Fibroblast of skin of right quadriceps (primary cell): ENCODE data around the gene RAI1.

Source experiments
- DNase-seq: peaks from one replicate; pipeline ENCODE4 v3.0.0-alpha.2; 2013

The RAI1 gene

GRCh38 chr17:17788967-17789366 lies 107.7 kb downstream of the RAI1 start:
- DNase-seq = no peak

DNA sequence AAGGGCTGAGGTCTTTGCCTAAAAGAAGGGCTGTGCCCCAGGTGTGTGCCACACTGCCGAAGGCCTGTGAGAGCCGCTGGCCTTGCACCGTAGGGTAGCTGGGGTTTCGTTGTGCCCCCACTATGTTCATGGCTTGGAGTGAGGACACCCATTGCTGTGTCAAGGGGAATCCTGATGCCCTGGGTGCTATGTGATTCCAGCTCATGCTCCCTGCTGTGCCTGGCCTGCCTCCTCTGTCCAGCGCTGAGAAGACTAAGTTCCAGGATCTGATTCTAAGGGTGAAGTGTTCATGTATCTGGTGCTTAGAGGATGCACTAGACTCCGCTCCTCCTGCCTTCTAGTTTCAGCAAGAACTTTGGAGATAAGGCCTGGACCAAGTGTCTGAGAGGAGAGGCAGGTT lies 108.2 kb downstream of the RAI1 start:
- DNase-seq = no peak

DNA sequence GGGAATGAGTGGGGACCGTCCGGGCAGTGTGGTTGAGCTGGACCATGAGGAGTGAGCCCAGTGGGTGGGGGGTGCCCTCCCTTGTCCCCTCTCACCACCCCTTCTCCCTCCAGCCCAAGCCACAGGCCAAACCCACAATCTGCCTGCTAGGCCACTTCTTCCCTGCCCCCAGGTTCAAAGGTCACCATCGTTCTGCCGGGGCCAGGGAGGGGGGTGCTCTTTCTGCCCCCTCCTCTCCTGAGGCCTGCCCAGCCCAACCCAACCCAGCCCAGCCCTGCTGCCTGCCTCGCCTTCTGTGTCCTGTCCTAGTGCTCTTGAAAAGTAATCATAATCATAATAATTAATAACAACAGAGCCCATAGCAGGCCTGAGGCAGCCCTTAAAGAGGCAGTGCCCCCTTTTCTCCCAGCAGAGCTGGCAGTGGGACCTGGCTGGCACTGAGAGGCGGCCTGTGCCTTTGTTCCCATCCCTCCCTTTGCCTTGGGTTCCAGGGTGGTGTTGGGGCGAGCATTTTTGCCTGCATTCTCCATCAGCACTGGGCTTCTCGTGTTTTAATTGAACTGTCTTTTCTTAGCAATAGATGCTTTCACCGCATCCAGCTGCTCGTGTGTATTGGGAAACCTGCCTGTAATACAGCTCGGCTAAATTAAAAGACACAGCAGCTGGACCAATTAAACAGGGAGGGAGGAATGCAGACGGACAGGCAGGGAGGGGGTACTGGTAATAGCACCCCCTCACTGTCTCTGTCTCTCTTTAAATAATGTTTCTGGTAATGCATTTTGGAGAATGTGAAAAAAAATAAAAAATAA lies 108.8 kb downstream of the RAI1 start:
- DNase-seq = no peak

- no peak for DNase-seq
Observed at GRCh38 chr17:17790637-17791464, 109.6 kb downstream of the RAI1 start.

DNA sequence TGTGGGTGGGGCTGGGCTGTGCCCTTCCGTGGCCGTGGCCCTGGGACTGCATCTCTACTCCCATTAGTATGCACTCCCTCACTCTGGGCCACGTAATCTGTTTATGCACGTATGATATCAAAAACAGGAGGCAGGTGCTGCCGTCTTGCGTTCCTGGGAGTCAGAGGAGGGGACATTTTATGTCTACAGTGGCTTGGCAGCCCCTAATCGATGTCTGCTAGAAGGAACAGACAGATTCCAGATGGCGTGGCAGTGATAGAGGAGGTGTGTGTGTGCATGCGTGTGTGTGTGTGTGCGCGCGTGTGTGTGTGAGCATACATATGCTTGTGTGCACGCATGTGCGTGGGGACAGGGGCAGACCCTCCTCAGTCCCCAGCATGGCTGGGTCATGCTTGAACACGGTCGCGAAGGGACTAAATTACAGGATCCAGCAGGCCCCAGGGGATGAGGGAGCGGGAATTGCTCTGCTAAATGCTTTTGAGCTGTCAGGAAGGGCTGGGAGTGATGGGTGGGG lies 110.8 kb downstream of the RAI1 start:
- DNase-seq = no peak

- DNase-seq = peak; percentile 80
Observed at GRCh38 chr17:17792551-17793377, 111.5 kb downstream of the RAI1 start.

- no peak for DNase-seq
Observed at GRCh38 chr17:17793378-17794214, 112.3 kb downstream of the RAI1 start.

- no peak for DNase-seq
Observed at GRCh38 chr17:17794382-17794781, 113.1 kb downstream of the RAI1 start.

DNA sequence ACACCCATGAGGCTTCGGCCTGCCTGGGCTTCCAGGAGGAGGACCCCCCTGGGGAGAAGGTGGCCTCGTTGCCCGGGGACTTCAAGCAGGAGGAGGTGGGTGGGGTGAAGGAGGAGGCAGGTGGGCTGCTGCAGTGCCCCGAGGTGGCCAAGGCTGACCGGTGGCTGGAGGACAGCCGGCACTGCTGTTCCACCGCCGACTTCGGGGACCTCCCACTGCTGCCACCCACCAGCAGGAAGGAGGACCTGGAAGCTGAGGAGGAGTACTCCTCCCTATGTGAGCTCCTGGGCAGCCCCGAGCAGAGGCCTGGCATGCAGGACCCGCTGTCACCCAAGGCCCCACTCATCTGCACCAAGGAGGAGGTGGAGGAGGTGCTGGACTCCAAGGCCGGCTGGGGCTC lies 114.0 kb downstream of the RAI1 start:
- DNase-seq = no peak

DNA sequence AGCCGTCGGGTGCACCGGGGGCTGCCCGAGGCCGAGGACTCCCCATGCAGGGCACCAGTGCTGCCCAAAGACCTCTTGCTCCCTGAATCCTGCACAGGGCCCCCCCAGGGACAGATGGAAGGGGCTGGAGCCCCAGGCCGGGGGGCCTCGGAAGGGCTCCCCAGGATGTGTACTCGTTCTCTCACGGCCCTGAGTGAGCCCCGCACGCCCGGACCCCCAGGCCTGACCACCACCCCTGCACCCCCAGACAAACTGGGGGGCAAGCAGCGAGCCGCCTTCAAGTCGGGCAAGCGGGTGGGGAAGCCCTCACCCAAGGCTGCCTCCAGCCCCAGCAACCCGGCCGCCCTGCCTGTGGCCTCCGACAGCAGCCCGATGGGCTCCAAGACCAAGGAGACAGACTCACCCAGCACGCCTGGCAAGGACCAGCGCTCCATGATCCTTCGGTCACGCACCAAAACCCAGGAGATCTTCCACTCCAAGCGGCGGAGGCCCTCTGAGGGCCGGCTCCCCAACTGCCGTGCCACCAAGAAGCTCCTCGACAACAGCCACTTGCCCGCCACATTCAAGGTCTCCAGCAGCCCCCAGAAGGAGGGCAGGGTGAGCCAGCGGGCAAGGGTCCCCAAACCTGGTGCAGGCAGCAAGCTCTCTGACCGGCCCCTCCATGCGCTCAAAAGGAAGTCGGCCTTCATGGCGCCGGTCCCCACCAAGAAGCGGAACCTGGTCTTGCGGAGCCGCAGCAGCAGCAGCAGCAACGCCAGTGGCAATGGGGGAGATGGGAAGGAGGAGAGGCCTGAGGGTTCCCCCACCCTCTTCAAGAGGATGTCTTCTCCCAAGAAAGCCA lies 114.9 kb downstream of the RAI1 start:
- no peak for DNase-seq

DNA sequence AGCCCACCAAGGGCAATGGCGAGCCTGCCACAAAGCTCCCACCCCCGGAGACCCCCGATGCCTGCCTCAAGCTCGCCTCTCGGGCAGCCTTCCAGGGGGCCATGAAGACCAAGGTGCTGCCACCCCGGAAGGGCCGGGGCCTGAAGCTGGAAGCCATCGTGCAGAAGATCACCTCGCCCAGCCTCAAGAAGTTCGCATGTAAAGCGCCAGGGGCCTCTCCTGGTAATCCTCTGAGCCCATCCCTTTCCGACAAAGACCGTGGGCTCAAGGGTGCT lies 115.5 kb downstream of the RAI1 start:
- no peak for DNase-seq

- no peak for DNase-seq
Observed at GRCh38 chr17:17797119-17797809, 116.0 kb downstream of the RAI1 start.

DNA sequence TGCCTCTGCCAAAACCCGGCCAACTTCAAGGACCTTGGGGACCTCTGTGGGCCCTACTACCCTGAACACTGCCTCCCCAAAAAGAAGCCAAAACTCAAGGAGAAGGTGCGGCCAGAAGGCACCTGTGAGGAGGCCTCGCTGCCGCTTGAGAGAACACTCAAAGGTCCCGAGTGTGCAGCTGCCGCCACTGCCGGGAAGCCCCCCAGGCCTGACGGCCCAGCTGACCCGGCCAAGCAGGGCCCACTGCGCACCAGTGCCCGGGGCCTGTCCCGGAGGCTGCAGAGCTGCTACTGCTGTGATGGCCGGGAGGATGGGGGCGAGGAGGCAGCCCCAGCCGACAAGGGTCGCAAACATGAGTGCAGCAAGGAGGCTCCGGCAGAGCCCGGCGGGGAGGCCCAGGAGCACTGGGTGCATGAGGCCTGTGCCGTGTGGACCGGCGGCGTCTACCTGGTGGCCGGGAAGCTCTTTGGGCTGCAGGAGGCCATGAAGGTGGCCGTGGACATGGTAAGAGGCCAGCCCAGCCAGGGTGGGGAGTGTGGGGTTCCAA lies 116.8 kb downstream of the RAI1 start:
- DNase-seq = no peak

DNA sequence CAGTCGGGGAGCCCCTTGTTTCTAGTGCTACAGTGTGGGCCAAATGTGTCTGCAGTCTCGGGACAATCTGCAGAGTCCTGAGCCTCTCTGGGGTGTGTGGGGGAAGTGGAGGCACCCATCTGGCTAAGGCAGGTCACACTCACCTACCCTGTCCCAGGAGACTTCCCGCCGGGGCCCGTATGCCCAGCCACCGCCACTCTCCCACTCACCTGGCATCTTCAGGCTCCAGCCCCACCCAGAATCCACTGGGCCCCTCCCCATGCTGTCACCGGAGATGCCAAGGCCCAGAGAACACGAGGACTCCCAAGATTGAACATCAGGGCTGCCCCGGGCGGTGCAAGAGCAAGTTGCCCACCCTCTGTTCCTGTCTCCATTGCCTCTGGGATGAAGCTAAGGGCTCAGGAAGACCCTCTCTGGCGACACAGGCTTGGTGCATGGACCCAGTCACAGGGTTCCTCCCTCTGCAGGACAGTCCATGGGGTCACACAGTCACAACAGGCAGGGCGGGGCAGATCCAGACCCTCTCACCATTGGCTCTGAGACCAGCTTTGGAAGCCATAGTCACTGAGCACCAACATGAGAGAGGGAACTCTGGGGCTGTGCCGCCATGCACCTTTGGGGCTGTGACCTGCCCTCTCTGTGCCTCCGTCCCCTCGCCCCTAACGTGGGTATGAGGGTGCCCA lies 117.5 kb downstream of the RAI1 start:
- no peak for DNase-seq

DNA sequence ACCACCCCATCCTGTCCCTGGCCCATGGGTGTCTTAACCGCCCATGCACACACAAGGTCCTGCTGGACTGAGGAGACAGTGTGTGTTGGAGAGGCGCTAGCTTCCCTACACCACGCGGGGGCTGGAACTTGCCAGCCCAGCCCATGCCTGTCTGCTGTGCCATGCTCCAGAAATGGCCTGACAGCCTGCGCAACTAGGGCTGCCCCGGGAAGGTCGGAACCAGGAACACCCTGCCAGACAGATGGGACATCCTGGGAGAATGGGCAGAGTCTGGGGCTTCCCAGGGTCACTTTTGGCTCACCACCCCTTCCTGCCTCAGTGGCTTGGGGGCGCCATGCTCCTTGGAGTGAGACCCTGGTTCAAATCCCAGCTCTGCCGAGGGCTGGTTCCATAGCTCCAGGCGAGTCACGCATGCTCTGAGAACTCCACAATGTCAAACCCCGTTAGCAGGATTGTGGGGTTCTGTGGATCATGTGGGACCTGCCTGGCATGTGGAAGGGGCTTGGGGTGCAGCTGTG lies 119.3 kb downstream of the RAI1 start:
- DNase-seq = no peak

DNA sequence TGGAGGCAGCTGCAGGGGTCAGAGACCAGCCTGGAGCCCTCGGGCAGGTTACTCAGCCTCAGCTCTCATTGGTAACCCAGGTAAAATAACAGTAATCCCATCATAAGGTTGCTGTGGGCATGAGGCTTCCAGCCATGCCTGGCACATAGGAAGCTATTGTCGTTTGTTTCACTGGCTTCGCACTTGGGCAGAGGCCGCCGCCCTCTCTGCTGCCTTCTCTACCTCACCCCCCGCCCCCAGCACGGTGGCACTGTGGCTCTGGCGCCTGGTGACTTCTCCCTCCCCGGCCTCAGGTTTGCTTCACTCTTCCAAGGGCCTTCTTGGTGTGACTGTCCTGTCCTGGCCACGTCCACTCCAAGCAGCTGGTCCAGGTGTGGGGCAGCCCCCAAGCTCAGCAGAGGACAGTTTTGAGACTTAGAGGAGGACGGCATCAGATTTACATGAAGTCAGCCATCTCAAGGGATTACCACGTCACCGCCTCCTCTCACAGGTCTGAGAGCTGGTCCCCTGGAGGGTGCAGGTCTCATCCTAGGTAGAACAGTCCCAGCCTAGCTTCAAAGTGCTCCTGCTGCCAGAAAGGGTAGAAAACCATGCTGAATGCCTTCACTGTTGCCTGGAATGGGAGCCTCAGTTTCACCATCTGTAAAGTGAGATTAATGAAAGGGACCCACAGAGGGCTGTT lies 120.7 kb downstream of the RAI1 start:
- DNase-seq = no peak

DNA sequence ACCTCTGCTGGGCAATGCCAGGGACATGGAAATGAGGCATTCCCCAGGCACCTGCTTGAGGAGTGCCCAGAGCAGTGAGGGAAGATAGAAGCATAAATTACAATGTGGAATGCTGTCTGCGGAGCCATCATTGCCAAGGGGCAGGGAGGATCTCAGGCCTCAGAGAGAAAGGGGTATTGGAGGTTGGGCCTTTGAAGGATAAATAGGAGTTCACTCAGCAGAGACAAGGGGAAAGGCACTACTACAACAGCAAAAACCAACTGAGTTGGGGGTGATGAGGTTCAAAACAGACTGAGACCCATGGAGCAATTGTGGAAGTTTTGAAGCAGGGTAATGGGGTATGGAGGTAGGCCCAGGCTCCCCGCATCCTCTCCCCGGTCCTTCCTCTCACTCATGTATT lies 122.7 kb downstream of the RAI1 start:
- DNase-seq = no peak

DNA sequence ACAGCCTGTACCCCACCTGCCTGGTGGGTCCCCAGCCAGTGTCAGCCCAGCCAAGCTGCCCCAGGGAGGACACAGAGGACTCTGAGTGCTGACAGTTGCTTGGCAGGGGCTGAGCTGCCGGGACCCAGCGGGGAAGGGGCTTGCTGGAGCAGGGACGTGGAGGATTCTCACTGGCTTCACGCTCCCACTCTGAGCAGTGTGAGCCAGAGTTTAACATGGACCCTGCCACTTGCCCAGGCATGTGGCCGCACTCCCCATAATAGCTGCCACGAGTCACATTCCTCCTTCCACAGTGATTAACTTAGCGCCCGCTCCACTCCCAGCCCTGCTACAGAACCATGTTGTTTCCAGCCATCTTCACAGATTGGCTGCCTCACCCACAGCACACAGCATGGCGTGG lies 124.3 kb downstream of the RAI1 start:
- DNase-seq = no peak

- DNase-seq = no peak
Observed at GRCh38 chr17:17806035-17806434, 124.8 kb downstream of the RAI1 start.
